ENCODE data around the gene MRTFA.

The MRTFA gene

DNA sequence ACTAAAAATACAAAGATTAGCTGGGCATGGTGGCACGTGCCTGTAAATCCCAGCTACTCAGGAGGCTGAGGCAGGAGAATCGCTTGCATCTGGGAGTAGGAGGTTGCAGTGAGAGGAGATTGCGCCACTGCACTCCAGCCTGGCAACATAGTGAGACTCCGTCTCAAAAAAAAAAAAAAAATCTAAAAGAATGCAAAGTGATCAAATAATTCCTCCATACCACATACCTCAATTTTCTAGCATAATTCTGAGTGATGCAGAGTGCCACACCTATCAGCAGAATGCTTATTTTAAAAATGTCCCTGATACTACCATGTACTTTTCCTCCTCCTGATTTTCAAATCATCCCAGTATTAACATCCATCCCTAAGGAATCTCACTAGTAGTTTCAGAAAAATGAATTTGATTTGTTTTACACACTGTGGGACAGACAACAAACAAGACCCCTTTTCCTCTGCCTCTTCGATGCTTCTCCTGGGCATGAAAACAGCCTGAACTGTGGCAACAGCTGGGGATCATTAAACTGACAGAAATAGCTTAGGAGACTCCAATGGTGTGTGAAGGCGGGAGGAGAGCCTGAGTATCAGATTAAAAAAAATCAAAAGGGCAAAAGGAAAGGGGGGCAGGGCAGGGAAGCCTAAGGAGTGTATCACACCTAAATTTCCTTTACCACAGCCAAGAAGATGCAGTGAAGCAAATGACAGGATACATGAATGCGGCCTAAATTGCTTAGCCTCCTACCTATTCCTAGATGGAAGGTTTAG is 151.4 kb downstream of the MRTFA start:
- H3K9me2 ChIP-seq (replicated peaks; ENCODE audit: insufficient read depth, low read length): no peaks in the 10 kb centered on the region
- H3K9ac ChIP-seq (ENCODE audit: low read length): no peak overlapping the region
- H3K4me3 ChIP-seq (ENCODE audit: insufficient read depth, low read length, poor library complexity, severe bottlenecking): no peak overlapping the region
- no peak overlapping the region for H3K27ac ChIP-seq (ENCODE audit: low read depth, low read length)
- no peak overlapping the region for H3K4me2 ChIP-seq (ENCODE audit: low read depth, low read length, poor library complexity, severe bottlenecking)
- H3F3A ChIP-seq (ENCODE audit: insufficient read depth): peaks cover 11% of the 10 kb centered on the region
- H3K79me2 ChIP-seq (ENCODE audit: insufficient read depth, low read length): peaks cover 71% of the 10 kb centered on the region
- no peak overlapping the region for H2AFZ ChIP-seq (ENCODE audit: low read depth, low read length, severe bottlenecking)
- TF ChIP-seq, protein P1, sequence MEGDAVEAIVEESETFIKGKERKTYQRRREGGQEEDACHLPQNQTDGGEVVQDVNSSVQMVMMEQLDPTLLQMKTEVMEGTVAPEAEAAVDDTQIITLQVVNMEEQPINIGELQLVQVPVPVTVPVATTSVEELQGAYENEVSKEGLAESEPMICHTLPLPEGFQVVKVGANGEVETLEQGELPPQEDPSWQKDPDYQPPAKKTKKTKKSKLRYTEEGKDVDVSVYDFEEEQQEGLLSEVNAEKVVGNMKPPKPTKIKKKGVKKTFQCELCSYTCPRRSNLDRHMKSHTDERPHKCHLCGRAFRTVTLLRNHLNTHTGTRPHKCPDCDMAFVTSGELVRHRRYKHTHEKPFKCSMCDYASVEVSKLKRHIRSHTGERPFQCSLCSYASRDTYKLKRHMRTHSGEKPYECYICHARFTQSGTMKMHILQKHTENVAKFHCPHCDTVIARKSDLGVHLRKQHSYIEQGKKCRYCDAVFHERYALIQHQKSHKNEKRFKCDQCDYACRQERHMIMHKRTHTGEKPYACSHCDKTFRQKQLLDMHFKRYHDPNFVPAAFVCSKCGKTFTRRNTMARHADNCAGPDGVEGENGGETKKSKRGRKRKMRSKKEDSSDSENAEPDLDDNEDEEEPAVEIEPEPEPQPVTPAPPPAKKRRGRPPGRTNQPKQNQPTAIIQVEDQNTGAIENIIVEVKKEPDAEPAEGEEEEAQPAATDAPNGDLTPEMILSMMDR (IDR thresholded peaks at IDR 0.05; ENCODE audit: insufficient read depth, low read length, poor library complexity, severe bottlenecking): no peak
- TF ChIP-seq EZH2phosphoT487 (conservative IDR thresholded peaks at IDR 0.05; ENCODE audit: low read length): no peak
- no peaks in the 10 kb centered on the region for H4K20me1 ChIP-seq (ENCODE audit: low read depth, low read length)
- H3K36me3 ChIP-seq (ENCODE audit: low read length): peaks cover 7% of the 10 kb centered on the region; the same call in 1 of the 2 replicates
- no peaks in the 10 kb centered on the region for H3K27me3 ChIP-seq (ENCODE audit: low read length)
- H3K9me3 ChIP-seq (ENCODE audit: insufficient read depth, low read length): no peaks in the 10 kb centered on the region

- H3K79me2 ChIP-seq (ENCODE audit: insufficient read depth, low read length): peaks cover 83% of the 10 kb centered on the region
- H3F3A ChIP-seq (ENCODE audit: insufficient read depth): peaks cover 2% of the 10 kb centered on the region
- H3K4me2 ChIP-seq (ENCODE audit: low read depth, low read length, poor library complexity, severe bottlenecking): no peak overlapping the region
- no peak overlapping the region for H3K4me3 ChIP-seq (ENCODE audit: insufficient read depth, low read length, poor library complexity, severe bottlenecking)
- no peaks in the 10 kb centered on the region for H3K9me3 ChIP-seq (ENCODE audit: insufficient read depth, low read length)
- TF ChIP-seq EZH2phosphoT487 (conservative IDR thresholded peaks at IDR 0.05; ENCODE audit: low read length): no peak
- TF ChIP-seq, protein P1 (IDR thresholded peaks at IDR 0.05; ENCODE audit: insufficient read depth, low read length, poor library complexity, severe bottlenecking): no peak
- H2AFZ ChIP-seq (ENCODE audit: low read depth, low read length, severe bottlenecking): no peak overlapping the region
- H3K36me3 ChIP-seq (ENCODE audit: low read length): peaks cover 7% of the 10 kb centered on the region; the same call in 1 of the 2 replicates
- no peak overlapping the region for H3K27ac ChIP-seq (ENCODE audit: low read depth, low read length)
- no peaks in the 10 kb centered on the region for H3K27me3 ChIP-seq (ENCODE audit: low read length)
- no peaks in the 10 kb centered on the region for H3K9me2 ChIP-seq (replicated peaks; ENCODE audit: insufficient read depth, low read length)
- H4K20me1 ChIP-seq (ENCODE audit: low read depth, low read length): no peaks in the 10 kb centered on the region
- no peak overlapping the region for H3K9ac ChIP-seq (ENCODE audit: low read length)
These were observed 153.6 kb downstream of the MRTFA start for GRCh38 chr22:40482886-40483285.

- H3K79me2 ChIP-seq (ENCODE audit: insufficient read depth, low read length): peaks cover 84% of the 10 kb centered on the region
- no peak overlapping the region for H3K9ac ChIP-seq (ENCODE audit: low read length)
- no peaks in the 10 kb centered on the region for H3K9me2 ChIP-seq (replicated peaks; ENCODE audit: insufficient read depth, low read length)
- no peak overlapping the region for H3K27ac ChIP-seq (ENCODE audit: low read depth, low read length)
- no peaks in the 10 kb centered on the region for H4K20me1 ChIP-seq (ENCODE audit: low read depth, low read length)
- no peak overlapping the region for H2AFZ ChIP-seq (ENCODE audit: low read depth, low read length, severe bottlenecking)
- TF ChIP-seq, protein P1 (IDR thresholded peaks at IDR 0.05; ENCODE audit: insufficient read depth, low read length, poor library complexity, severe bottlenecking): no peak
- no peak for TF ChIP-seq EZH2phosphoT487 (conservative IDR thresholded peaks at IDR 0.05; ENCODE audit: low read length)
- H3K27me3 ChIP-seq (ENCODE audit: low read length): no peaks in the 10 kb centered on the region
- H3K9me3 ChIP-seq (ENCODE audit: insufficient read depth, low read length): no peaks in the 10 kb centered on the region
- H3K4me2 ChIP-seq (ENCODE audit: low read depth, low read length, poor library complexity, severe bottlenecking): no peak overlapping the region
- H3K36me3 ChIP-seq (ENCODE audit: low read length): peaks cover 7% of the 10 kb centered on the region; the same call in 1 of the 2 replicates
- no peaks in the 10 kb centered on the region; the same call in 1 of the 2 replicates for H3F3A ChIP-seq (ENCODE audit: insufficient read depth)
- no peak overlapping the region for H3K4me3 ChIP-seq (ENCODE audit: insufficient read depth, low read length, poor library complexity, severe bottlenecking)
These were observed 154.1 kb downstream of the MRTFA start for GRCh38 chr22:40482391-40482790.

Data from SU-DHL-6 (cell line).